H1 (cell line): Measurements from ENCODE around the gene CNOT8. TPM values are rescaled to one million over a fixed set of nuclear protein-coding genes. Genes with fewer than 3 reads are reported as not detected.

Experiments used
- CTCF ChIA-PET: fragments of 300-600 bp; sonication (Branson Sonifier 250); formaldehyde crosslinking; loops from one replicate; lab custom pipeline; 2021; ENCODE audit not compliant: partially characterized antibody; lab: Charles Lee
- POLR2A ChIA-PET: fragments of 300-600 bp; sonication (Branson Sonifier 250); formaldehyde crosslinking; loops from one replicate; lab custom pipeline; 2021; ENCODE audit warnings: inconsistent platforms; ENCODE audit not compliant: partially characterized antibody; lab: Charles Lee
- DNase-seq, 2 experiments: peaks; one replicate each; pipeline versions ENCODE4 v3.0.0 to v3.0.0-alpha.2; 2010 to 2022; ENCODE audit warnings: low spot score in 2 of 2, low read depth in 1 of 2, mixed read lengths in 1 of 2
- FAIRE-seq: peaks from 2 replicates; lab custom pipeline; 2011; peaks lifted over from hg19 to GRCh38; lab: Jason Lieb, UNC
- H2AFZ ChIP-seq: 2 replicates; pipeline ENCODE4 v1.8.1; 2012; ENCODE audit warnings: low read length, inconsistent platforms
- H2AK5ac ChIP-seq: 2 replicates; pipeline ENCODE4 v1.6.1; 2013; ENCODE audit warnings: low read depth, low read length
- H2BK120ac ChIP-seq: replicated peaks from 2 replicates; pipeline ENCODE3; 2013; ENCODE audit warnings: low read depth, low read length, inconsistent platforms
- H2BK12ac ChIP-seq: 2 replicates; pipeline ENCODE4 v1.6.1; 2013; ENCODE audit warnings: low read depth, low read length
- H2BK15ac ChIP-seq: 2 replicates; pipeline ENCODE4 v1.6.1; 2013; ENCODE audit warnings: low read length
- H2BK20ac ChIP-seq: 2 replicates; pipeline ENCODE4 v1.6.1; 2013; ENCODE audit warnings: low read length
- H2BK5ac ChIP-seq: 2 replicates; pipeline ENCODE4 v1.6.1; 2013; ENCODE audit warnings: low read depth, low read length
- H3K14ac ChIP-seq: 2 replicates; pipeline ENCODE4 v1.6.1; 2013; ENCODE audit warnings: inconsistent platforms; ENCODE audit not compliant: insufficient read length
- H3K18ac ChIP-seq: 2 replicates; pipeline ENCODE4 v1.6.1; 2013; ENCODE audit warnings: low read length; ENCODE audit errors: extremely low read depth
- H3K23ac ChIP-seq: 2 replicates; pipeline ENCODE4 v1.6.1; 2013; ENCODE audit warnings: inconsistent platforms; ENCODE audit not compliant: insufficient read length
- H3K23me2 ChIP-seq: 2 replicates; pipeline ENCODE4 v1.6.1; 2013; ENCODE audit warnings: low read depth, low read length
- H3K27ac ChIP-seq: 2 replicates; pipeline ENCODE4 v1.6.1; 2011; ENCODE audit warnings: low read depth, low read length, inconsistent platforms
- H3K27me3 ChIP-seq, 4 experiments: replicated peaks in 1 of 4; 1 replicate in 1 of 4; 2 replicates in 3 of 4; pipeline versions ENCODE4 v1.6.1 to v1.8.1; 2011 to 2013; ENCODE audit warnings: low read length in 3 of 4, mild to moderate bottlenecking in 3 of 4, inconsistent platforms in 2 of 4, mixed read lengths in 2 of 4, moderate library complexity in 1 of 4; ENCODE audit not compliant: control insufficient read depth in 3 of 4, insufficient read depth in 3 of 4; ENCODE audit errors: extremely low read depth in 1 of 4
- H3K36me3 ChIP-seq, 4 experiments: 2 replicates each; pipeline versions ENCODE4 v1.6.1 to v1.8.1; 2011 to 2013; ENCODE audit warnings: mild to moderate bottlenecking in 4 of 4, low read length in 3 of 4, moderate library complexity in 2 of 4, control low read depth in 1 of 4, inconsistent platforms in 1 of 4; ENCODE audit not compliant: insufficient read depth in 4 of 4, control insufficient read depth in 2 of 4
- H3K4ac ChIP-seq: replicated peaks from 2 replicates; pipeline ENCODE3; 2013; ENCODE audit warnings: low read length, low read depth, mixed read lengths, inconsistent platforms; ENCODE audit not compliant: insufficient read length
- H3K4me1 ChIP-seq, 4 experiments: replicated peaks in 1 of 4; 1 replicate in 1 of 4; 2 replicates in 3 of 4; pipeline versions ENCODE4 v1.6.1 to v1.8.1; 2011 to 2013; ENCODE audit warnings: low read length in 3 of 4, inconsistent platforms in 2 of 4, mixed read lengths in 1 of 4; ENCODE audit not compliant: insufficient read depth in 4 of 4, control insufficient read depth in 3 of 4
- H3K4me2 ChIP-seq, 2 experiments: 2 replicates each; pipeline versions ENCODE4 v1.6.1 to v1.8.1; 2011 to 2013; ENCODE audit warnings: low read depth in 2 of 2, low read length in 2 of 2, control low read depth in 1 of 2, inconsistent platforms in 1 of 2, mild to moderate bottlenecking in 1 of 2; ENCODE audit not compliant: insufficient read depth in 1 of 2
- H3K4me3 ChIP-seq, 4 experiments: fragments of 200-600, 300-600 bp in 1 of 4; sonication (generic), shearing (Covaris generic), sonication (Bioruptor Twin) in 1 of 4; 2 replicates each; pipeline versions ENCODE4 v1.5.1 to v1.8.1; 2011 to 2016; ENCODE audit warnings: low read length in 4 of 4, low read depth in 3 of 4, control low read depth in 2 of 4, inconsistent platforms in 2 of 4, mild to moderate bottlenecking in 2 of 4, mixed read lengths in 1 of 4, moderate library complexity in 1 of 4; ENCODE audit not compliant: insufficient read depth in 2 of 4; ENCODE audit errors: extremely low read depth in 1 of 4
- H3K56ac ChIP-seq: replicated peaks from 2 replicates; pipeline ENCODE3; 2013; ENCODE audit warnings: low read depth, mild to moderate bottlenecking, mixed read lengths, low read length, inconsistent platforms; ENCODE audit not compliant: insufficient read length
- H3K79me1 ChIP-seq: 2 replicates; pipeline ENCODE4 v1.6.1; 2013; ENCODE audit warnings: low read depth, low read length, control low read depth
- H3K79me2 ChIP-seq, 2 experiments: 2 replicates each; pipeline versions ENCODE4 v1.6.1 to v1.8.1; 2012 to 2013; ENCODE audit warnings: low read length in 2 of 2, mild to moderate bottlenecking in 2 of 2, inconsistent platforms in 1 of 2; ENCODE audit not compliant: insufficient read depth in 2 of 2, control insufficient read depth in 1 of 2
- H3K9ac ChIP-seq, 4 experiments: replicated peaks in 1 of 4; 1 replicate in 1 of 4; 2 replicates in 3 of 4; pipeline versions ENCODE4 v1.6.1 to v1.8.1; 2011 to 2013; ENCODE audit warnings: low read depth in 3 of 4, low read length in 3 of 4, control low read depth in 2 of 4, mild to moderate bottlenecking in 2 of 4, moderate library complexity in 2 of 4, inconsistent platforms in 1 of 4; ENCODE audit errors: extremely low read depth in 1 of 4
- H3K9me3 ChIP-seq, 2 experiments: 2 replicates each; pipeline versions ENCODE4 v1.6.1 to v1.8.1; 2012 to 2013; ENCODE audit warnings: mild to moderate bottlenecking in 2 of 2, moderate library complexity in 2 of 2, control low read depth in 1 of 2, inconsistent platforms in 1 of 2, low read depth in 1 of 2, low read length in 1 of 2, mixed read lengths in 1 of 2; ENCODE audit not compliant: insufficient read depth in 2 of 2
- H4K20me1 ChIP-seq, 2 experiments: replicated peaks in 1 of 2; 2 replicates each; pipeline versions ENCODE3 to v1.8.1; 2011 to 2013; ENCODE audit warnings: inconsistent platforms in 2 of 2, low read length in 2 of 2, mild to moderate bottlenecking in 1 of 2; ENCODE audit not compliant: insufficient read depth in 2 of 2, control insufficient read depth in 1 of 2
- H4K5ac ChIP-seq: 2 replicates; pipeline ENCODE4 v1.6.1; 2013; ENCODE audit warnings: low read length, low read depth, mixed read lengths, inconsistent platforms; ENCODE audit not compliant: insufficient read length
- H4K8ac ChIP-seq: 2 replicates; pipeline ENCODE4 v1.8.0; 2013; ENCODE audit warnings: mild to moderate bottlenecking, moderate library complexity, low read length, inconsistent platforms; ENCODE audit not compliant: insufficient read depth; ENCODE audit errors: extremely low read depth
- H4K91ac ChIP-seq: replicated peaks from 2 replicates; pipeline ENCODE3; 2013; ENCODE audit warnings: low read length, mixed read lengths, inconsistent platforms; ENCODE audit not compliant: insufficient read length
- CBX5 ChIP-seq: fragments of 300-800, 300-1000 bp; sonication (generic); IDR thresholded peaks from 2 replicates; pipeline ENCODE4 v1.7.1; 2016; ENCODE audit warnings: antibody characterized with exemption, low read length, low read depth
- EGR1 ChIP-seq: IDR thresholded peaks from 2 replicates; pipeline ENCODE4 v1.6.1; 2011; ENCODE audit warnings: low read depth, low read length, borderline replicate concordance
- EZH2 ChIP-seq: fragments of 200-600 bp; sonication (generic); IDR thresholded peaks from 2 replicates; pipeline ENCODE4 v1.7.1; 2012; ENCODE audit warnings: low read depth, mild to moderate bottlenecking, moderate library complexity, low read length, inconsistent platforms; ENCODE audit not compliant: severe bottlenecking
- HDAC2 ChIP-seq, 2 experiments: fragments of 300-600 bp in 1 of 2; sonication (generic) in 1 of 2; IDR thresholded peaks; 2 replicates each; pipeline ENCODE4 v1.6.1; 2011 to 2012; ENCODE audit warnings: low read depth in 2 of 2, low read length in 2 of 2, mild to moderate bottlenecking in 2 of 2, moderate library complexity in 2 of 2, borderline replicate concordance in 1 of 2, inconsistent platforms in 1 of 2
- JUN ChIP-seq: IDR thresholded peaks from 2 replicates; pipeline ENCODE4 v1.6.1; 2011; ENCODE audit warnings: low read depth, mild to moderate bottlenecking, improper control_type of control experiment, low read length
- JUND ChIP-seq: IDR thresholded peaks from 2 replicates; pipeline ENCODE4 v1.6.1; 2011; ENCODE audit warnings: mild to moderate bottlenecking, improper control_type of control experiment, low read length
- KDM5A ChIP-seq: fragments of 200-600 bp; IDR thresholded peaks from 2 replicates; pipeline ENCODE4 v1.7.1; 2012; ENCODE audit warnings: mild to moderate bottlenecking, low read length, inconsistent platforms, mixed read lengths
- NANOG ChIP-seq: IDR thresholded peaks from 2 replicates; pipeline ENCODE4 v1.6.1; 2011; ENCODE audit warnings: low read length, low read depth, mild to moderate bottlenecking, inconsistent platforms; ENCODE audit not compliant: insufficient read depth, poor library complexity, severe bottlenecking
- PHF8 ChIP-seq: fragments of 200-600 bp; sonication (generic); conservative IDR thresholded peaks from 2 replicates; pipeline ENCODE4 v1.7.1; 2012; ENCODE audit warnings: low read depth, mild to moderate bottlenecking, inconsistent platforms, low read length, moderate library complexity
- RAD21 ChIP-seq, 2 experiments: IDR thresholded peaks in 1 of 2; conservative IDR thresholded peaks in 1 of 2; 2 replicates each; pipeline ENCODE4 v1.6.1; 2011; ENCODE audit warnings: low read depth in 2 of 2, low read length in 2 of 2, improper control_type of control experiment in 1 of 2, inconsistent platforms in 1 of 2, mild to moderate bottlenecking in 1 of 2, moderate library complexity in 1 of 2
- SP2 ChIP-seq: IDR thresholded peaks from 2 replicates; pipeline ENCODE4 v1.6.1; 2012; ENCODE audit warnings: mild to moderate bottlenecking, low read length, inconsistent platforms
- TAF7 ChIP-seq: optimal IDR thresholded peaks from 2 replicates; pipeline ENCODE3; 2011; ENCODE audit warnings: low read depth, mild to moderate bottlenecking, inconsistent platforms, low read length, moderate library complexity, borderline replicate concordance
- whole genome bisulfite sequencing, 2 experiments: shearing (Covaris generic) in 1 of 2; methylation state at CpG; one replicate each; pipeline versions ENCODE4 v1.1.6 to v1.1.7; 2013 to 2015; ENCODE audit warnings: low lambda C conversion rate in 2 of 2, mixed read lengths in 2 of 2, inconsistent platforms in 1 of 2, low coverage in 1 of 2, missing lambda C conversion rate in 1 of 2; ENCODE audit not compliant: insufficient replicate concordance in 2 of 2, insufficient coverage in 1 of 2, insufficient read length in 1 of 2; ENCODE audit errors: extremely low coverage in 1 of 2, missing lambda C conversion rate in 1 of 2; 5-methylcytosine and 5-hydroxymethylcytosine counted together
- polyA plus RNA-seq, 7 experiments: library from polyadenylated mRNA; depleted of rRNA in 3 of 7; stranded (reverse) in 5 of 7; unstranded in 2 of 7; fragments of >200 nt in 5 of 7; fragments of 200-250 nt in 2 of 7; gene quantifications; 1 replicate in 5 of 7; 2 replicates in 1 of 7; 4 replicates in 1 of 7; pipeline versions ENCODE4 v1.2.1 to v1.2.3, GENCODE V29; 2011 to 2013; ENCODE audit warnings: missing spikeins in 2 of 7, mixed read lengths in 2 of 7
- total RNA-seq: library from RNA; stranded (reverse); fragmentation: NEBNext Ultra II Directional; extraction: Animal tissue kit (Norgen Biotek cat#: 25700); gene quantifications from 2 replicates; pipeline ENCODE4 v1.2.1, GENCODE V29; 2021
- TF ChIP-seq, protein P1 (sequence below): IDR thresholded peaks from 2 replicates; pipeline ENCODE4 v1.6.1; 2012; ENCODE audit warnings: inconsistent platforms

Gene CNOT8
- total and polyA plus RNA-seq, 2 of the 8 experiments (the other 6 are each of a cell fraction or from before 2014, with no cell fraction given), result 36.4 to 62.9 TPM

DNA sequence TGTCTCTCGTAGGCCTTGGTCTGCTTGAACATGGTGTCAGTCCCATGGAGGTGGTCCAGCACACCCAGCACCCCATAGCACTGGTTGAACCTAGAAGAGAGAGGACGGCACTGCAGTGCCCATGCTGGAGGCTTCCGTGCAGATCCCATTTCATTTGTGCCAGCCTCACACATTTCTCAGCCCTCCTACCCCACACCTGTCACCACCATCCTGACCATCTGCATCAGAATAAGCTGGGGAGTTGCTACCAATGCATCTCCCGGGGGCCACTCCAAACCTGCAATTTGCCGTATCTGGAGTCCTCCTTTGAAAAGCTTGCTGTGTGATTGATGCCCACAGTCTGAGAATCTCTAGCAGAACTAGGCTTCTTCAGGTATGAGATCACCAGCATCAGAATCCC, 38.0 kb upstream of the CNOT8 start:
- no peak overlapping the region for H2AK5ac ChIP-seq
- no peak overlapping the region for H2BK120ac ChIP-seq
- no peaks in the 10 kb centered on the region for H3K23me2 ChIP-seq
- H3K9ac ChIP-seq, result no peak overlapping the region
- no peak overlapping the region for H2AFZ ChIP-seq
- no peak overlapping the region for H4K5ac ChIP-seq
- no peak overlapping the region for H3K23ac ChIP-seq
- H3K9me3 ChIP-seq, result no peaks in the 10 kb centered on the region
- H4K20me1 ChIP-seq, result peaks cover 1 to 12% of the 10 kb centered on the region in 2 experiments
- peaks cover 0 to 2% (median 0%) of the 10 kb centered on the region in 4 experiments; a peak in 1 of 7 replicates for H3K4me1 ChIP-seq
- H4K8ac ChIP-seq, result no peak overlapping the region
- H3K27me3 ChIP-seq, result no peaks in the 10 kb centered on the region
- H4K91ac ChIP-seq, result no peak overlapping the region
- DNase-seq (no peak), FAIRE-seq (no peak)
- no peaks in the 10 kb centered on the region for H3K79me2 ChIP-seq
- H3K4me3 ChIP-seq, result no peak overlapping the region
- H2BK20ac ChIP-seq, result no peak overlapping the region
- 93% methylated on average over 5 of the region's 5 CpGs; no CpG with 5 or more reads in 1 of the 2 experiments for WGBS, 2 experiments
- no peak overlapping the region for H2BK12ac ChIP-seq
- no peak overlapping the region for H2BK5ac ChIP-seq
- H3K14ac ChIP-seq, result no peak overlapping the region
- no peak overlapping the region for H3K18ac ChIP-seq
- no peaks in the 10 kb centered on the region; the same call in 1 of the 2 replicates for H3K79me1 ChIP-seq
- no peak overlapping the region for H3K27ac ChIP-seq
- ChIA-PET CTCF (interaction anchor here (1.3 kb wide), 1 partner anchor 13 kb away, joined by 5 read pairs; no protein-coding TSS in a partner anchor), POLR2A (interaction anchor here (0.7 to 2.5 kb wide), 7 partner anchors 9 to 100 kb away, joined by 3 to 10 read pairs (median 5); partner anchors contain the start of gene CNOT8)
- H3K4ac ChIP-seq, result no peak overlapping the region
- peaks cover 0 to 60% (median 25%) of the 10 kb centered on the region in 4 experiments for H3K36me3 ChIP-seq
- no peak overlapping the region for H3K56ac ChIP-seq
- no peak overlapping the region for H2BK15ac ChIP-seq
- no peak overlapping the region for H3K4me2 ChIP-seq
- no peak for TF ChIP-seq EGR1
- no peak for TF ChIP-seq PHF8
- no peak for TF ChIP-seq TAF7
- no peak for TF ChIP-seq KDM5A
- TF ChIP-seq RAD21 (IDR thresholded peaks at IDR 0.05 in 1 of 2, conservative IDR thresholded peaks at IDR 0.05 in 1 of 2; ENCODE audit: low read depth in 2 of 2, low read length in 2 of 2), result no peak
- no peak for TF ChIP-seq HDAC2 (IDR thresholded peaks at IDR 0.05; ENCODE audit: borderline replicate concordance in 1 of 2, low read depth in 2 of 2, low read length in 2 of 2)
- no peak for TF ChIP-seq EZH2
- no peak for TF ChIP-seq JUND
- TF ChIP-seq SP2, result no peak
- TF ChIP-seq, protein P1, sequence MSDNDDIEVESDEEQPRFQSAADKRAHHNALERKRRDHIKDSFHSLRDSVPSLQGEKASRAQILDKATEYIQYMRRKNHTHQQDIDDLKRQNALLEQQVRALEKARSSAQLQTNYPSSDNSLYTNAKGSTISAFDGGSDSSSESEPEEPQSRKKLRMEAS, result no peak
- no peak for TF ChIP-seq CBX5
- TF ChIP-seq NANOG, result no peak
- no peak for TF ChIP-seq JUN
